ENCODE measurements around the gene NFE2L3.
"Not testable (repeated sequence)": the region's sequence is repeated elsewhere in the genome, so short reads cannot be mapped to it uniquely, and the experiment has no call there.

Gene NFE2L3

GRCh38 chr7:26167303-26167934, 15.4 kb downstream of the NFE2L3 start:
- DNase-seq (ENCODE audit: low spot score) = no peak

- no peak for DNase-seq (ENCODE audit: low spot score)
Measured at GRCh38 chr7:26168458-26169023, 16.5 kb downstream of the NFE2L3 start.

- no peak for DNase-seq (ENCODE audit: low spot score)
Measured at GRCh38 chr7:26169271-26169670, 17.3 kb downstream of the NFE2L3 start.

GRCh38 chr7:26170663-26171062, 18.7 kb downstream of the NFE2L3 start:
- DNase-seq (ENCODE audit: low spot score) = no peak

GRCh38 chr7:26171601-26172000, 19.6 kb downstream of the NFE2L3 start:
- no peak for DNase-seq (ENCODE audit: low spot score)

- DNase-seq (ENCODE audit: low spot score) = no peak
Measured at GRCh38 chr7:26172048-26172447, 20.1 kb downstream of the NFE2L3 start.

- DNase-seq (ENCODE audit: low spot score) = not testable (repeated sequence)
Measured at GRCh38 chr7:26175903-26176302, 23.9 kb downstream of the NFE2L3 start.

- not testable (repeated sequence) for DNase-seq (ENCODE audit: low spot score)
Measured at GRCh38 chr7:26176696-26177095, 24.7 kb downstream of the NFE2L3 start.

- DNase-seq (ENCODE audit: low spot score) = not testable (repeated sequence)
Measured at GRCh38 chr7:26177269-26177668, 25.3 kb downstream of the NFE2L3 start.

- DNase-seq (ENCODE audit: low spot score) = no peak
Measured at GRCh38 chr7:26178272-26178960, 26.4 kb downstream of the NFE2L3 start.

- no peak for DNase-seq (ENCODE audit: low spot score)
Measured at GRCh38 chr7:26179422-26179821, 27.4 kb downstream of the NFE2L3 start.

- no peak for DNase-seq (ENCODE audit: low spot score)
Measured at GRCh38 chr7:26179826-26180497, 28.0 kb downstream of the NFE2L3 start.

- no peak for DNase-seq (ENCODE audit: low spot score)
Measured at GRCh38 chr7:26180792-26181198, 28.8 kb downstream of the NFE2L3 start.

GRCh38 chr7:26181474-26182227, 29.7 kb downstream of the NFE2L3 start:
- DNase-seq (ENCODE audit: low spot score) = no peak

GRCh38 chr7:26182283-26182682, 30.3 kb downstream of the NFE2L3 start:
- no peak for DNase-seq (ENCODE audit: low spot score)

GRCh38 chr7:26182706-26183105, 30.7 kb downstream of the NFE2L3 start:
- DNase-seq (ENCODE audit: low spot score) = no peak

GRCh38 chr7:26183545-26184280, 31.7 kb downstream of the NFE2L3 start:
- no peak for DNase-seq (ENCODE audit: low spot score)

GRCh38 chr7:26184281-26185101, 32.5 kb downstream of the NFE2L3 start:
- not testable (repeated sequence) for DNase-seq (ENCODE audit: low spot score)

GRCh38 chr7:26185131-26185843, 33.3 kb downstream of the NFE2L3 start:
- DNase-seq (ENCODE audit: low spot score) = no peak

GRCh38 chr7:26185844-26186180, 33.8 kb downstream of the NFE2L3 start:
- no peak for DNase-seq (ENCODE audit: low spot score)
